ENCODE measurements around the gene EMX2.
"Not testable (repeated sequence)": the region's sequence is repeated elsewhere in the genome, so short reads cannot be mapped to it uniquely, and the experiment has no call there.

The EMX2 gene

DNA sequence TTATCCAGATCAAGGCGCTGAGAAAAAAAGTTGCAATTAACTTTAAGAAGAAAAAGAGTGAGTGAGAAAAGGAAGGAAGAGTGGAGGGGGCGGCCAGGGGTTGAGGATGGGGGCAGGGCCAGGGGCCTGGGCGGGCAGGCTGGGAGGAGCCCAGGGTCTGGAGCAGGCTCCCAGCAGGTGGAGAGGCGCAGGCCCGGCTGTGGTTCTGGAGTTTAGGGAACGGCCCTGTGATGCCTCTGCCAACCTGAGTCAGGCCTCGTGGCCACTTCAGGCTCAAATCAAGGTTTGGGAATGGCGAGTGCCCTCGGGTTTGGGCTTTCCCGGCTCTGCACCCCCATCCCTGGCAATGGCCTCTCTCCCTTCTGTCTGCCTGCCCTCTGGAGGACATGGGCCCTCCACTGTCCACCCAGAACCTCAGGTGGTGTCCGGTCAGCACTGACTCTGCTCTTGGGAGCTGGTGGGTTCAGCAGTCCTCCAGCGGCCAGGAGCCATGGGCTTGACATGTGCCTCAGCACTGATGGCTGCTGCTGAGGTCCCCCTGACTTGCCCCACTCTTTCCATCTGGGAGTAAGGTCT lies 41.0 kb upstream of the EMX2 start:
- TF ChIP-seq CTCF (IDR thresholded peaks at IDR 0.05; ENCODE audit: borderline replicate concordance, insufficient read depth, low read depth, low read length) = no peak
- no peak overlapping the region for H3K4me3 ChIP-seq (ENCODE audit: low read depth, low read length)

DNA sequence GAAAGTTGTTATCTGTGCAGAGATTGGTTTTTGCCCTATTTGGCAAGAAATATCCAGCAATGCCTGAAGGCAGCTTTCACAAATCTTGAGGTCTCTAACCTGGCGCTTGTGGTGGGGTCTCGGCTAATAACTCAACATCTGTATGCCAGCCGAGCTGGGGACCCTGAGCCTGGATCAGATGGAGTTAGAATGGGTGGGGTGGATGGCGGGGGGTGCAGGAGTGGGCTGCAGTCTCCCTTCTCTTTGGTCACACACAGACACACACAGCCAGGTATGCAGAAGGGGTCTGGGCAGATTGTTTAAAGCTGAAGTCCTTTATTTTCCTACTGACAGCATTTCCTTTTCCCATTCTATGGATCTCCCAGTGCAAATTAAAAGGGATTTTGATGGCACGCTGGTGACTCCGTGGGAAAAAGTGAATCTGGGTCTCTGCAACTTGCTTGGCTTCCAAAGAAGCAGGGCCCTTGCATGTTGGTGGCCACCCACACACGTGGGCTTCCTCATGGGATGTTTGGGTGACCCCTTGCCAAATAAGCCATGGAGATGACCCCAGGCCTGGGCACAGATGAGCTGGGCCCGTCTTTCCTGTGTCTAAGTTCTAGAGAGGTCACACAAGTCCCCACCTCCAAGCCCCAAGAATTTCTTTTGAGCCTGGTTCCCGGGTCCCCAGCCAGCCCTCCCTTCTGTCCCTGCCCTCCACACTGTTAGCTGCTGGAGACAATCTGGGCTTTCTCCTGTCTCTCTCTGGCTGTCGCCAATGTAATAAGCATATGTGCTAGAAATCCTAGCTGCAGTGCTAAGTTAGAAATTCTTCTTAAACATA lies 39.9 kb upstream of the EMX2 start:
- no peak overlapping the region for H3K4me3 ChIP-seq (ENCODE audit: low read depth, low read length)
- no peak for TF ChIP-seq CTCF (IDR thresholded peaks at IDR 0.05; ENCODE audit: borderline replicate concordance, insufficient read depth, low read depth, low read length)

DNA sequence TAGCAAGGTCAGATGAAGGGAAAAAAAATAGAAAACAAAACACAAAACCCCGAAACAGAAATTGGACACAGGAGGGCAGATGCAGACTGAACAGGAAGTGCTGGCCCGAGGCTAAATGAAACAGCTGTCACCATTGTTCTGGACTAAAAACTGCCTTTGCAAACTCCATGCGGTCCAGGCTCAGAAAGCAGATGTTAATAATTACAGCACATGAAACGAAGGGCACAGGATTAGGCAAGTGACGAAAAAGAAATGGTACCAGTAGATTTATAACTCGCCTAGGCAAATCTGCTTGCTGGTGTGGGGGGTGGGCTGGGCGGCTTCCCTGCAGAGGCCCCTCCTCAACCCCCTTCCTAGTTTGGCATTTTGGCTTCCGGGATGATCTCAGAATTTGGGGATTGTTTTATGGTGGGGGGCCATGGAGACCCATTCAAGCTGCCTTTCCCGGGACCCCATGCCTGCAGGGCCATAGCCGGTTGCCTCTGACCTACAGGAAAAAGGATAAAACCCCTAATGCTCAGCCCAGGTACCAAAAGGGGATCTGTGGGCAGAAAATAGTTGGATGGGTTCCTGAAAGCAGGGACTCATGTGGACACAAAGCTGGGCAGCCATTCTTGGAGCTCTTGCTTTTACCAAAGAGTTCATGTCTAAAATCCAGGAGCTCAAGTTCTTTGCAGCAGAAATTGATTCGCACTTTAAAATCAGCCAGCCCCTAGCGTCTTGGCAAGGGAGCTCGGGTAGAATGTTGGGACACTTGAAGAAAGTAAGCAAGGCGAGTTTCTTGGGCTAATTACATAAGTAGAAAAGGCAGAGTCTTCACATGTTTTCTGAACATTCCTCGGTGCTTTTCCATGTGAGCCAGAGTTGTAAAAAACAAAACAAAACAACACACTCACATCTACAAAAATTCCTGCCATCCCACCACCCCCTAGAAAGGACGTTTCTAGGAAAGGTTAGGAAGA lies 39.0 kb upstream of the EMX2 start:
- no peak for TF ChIP-seq CTCF (IDR thresholded peaks at IDR 0.05; ENCODE audit: borderline replicate concordance, insufficient read depth, low read depth, low read length)
- H3K4me3 ChIP-seq (ENCODE audit: low read depth, low read length) = no peak overlapping the region

- no peak for TF ChIP-seq CTCF (IDR thresholded peaks at IDR 0.05; ENCODE audit: borderline replicate concordance, insufficient read depth, low read depth, low read length)
- no peak overlapping the region for H3K4me3 ChIP-seq (ENCODE audit: low read depth, low read length)
These were observed 38.0 kb upstream of the EMX2 start for GRCh38 chr10:117504562-117504961.

GRCh38 chr10:117507081-117507480 lies 35.5 kb upstream of the EMX2 start:
- H3K4me3 ChIP-seq (ENCODE audit: low read depth, low read length) = not testable (repeated sequence)

DNA sequence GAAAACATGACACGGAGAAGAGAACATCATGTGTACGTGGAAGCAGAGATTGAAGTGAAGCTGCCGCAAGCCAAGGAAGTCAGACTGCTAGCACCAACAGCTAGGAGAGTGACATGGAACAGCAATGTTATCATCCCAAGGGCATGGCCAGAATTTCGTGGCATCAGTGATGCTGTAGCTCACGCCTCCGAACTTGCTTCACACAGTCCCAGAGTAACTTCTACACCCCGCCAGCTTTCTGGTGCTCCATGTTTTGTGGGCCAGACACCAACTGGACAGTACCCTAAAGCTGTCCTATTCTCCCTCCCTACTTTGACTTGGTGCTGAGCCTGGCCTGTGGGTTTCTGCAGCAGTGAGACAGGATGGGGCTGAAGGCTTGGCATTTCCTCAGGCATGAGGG lies 33.0 kb upstream of the EMX2 start:
- H3K4me3 ChIP-seq (ENCODE audit: low read depth, low read length) = no peak overlapping the region
- no peak for TF ChIP-seq CTCF (IDR thresholded peaks at IDR 0.05; ENCODE audit: borderline replicate concordance, insufficient read depth, low read depth, low read length)

GRCh38 chr10:117511601-117512390 lies 30.8 kb upstream of the EMX2 start:
- TF ChIP-seq CTCF (IDR thresholded peaks at IDR 0.05; ENCODE audit: borderline replicate concordance, insufficient read depth, low read depth, low read length) = no peak
- no peak overlapping the region for H3K4me3 ChIP-seq (ENCODE audit: low read depth, low read length)

All from GM12875 (cell line).